OCI-LY1 (cell line): ENCODE results near the gene DCHS1.

ENCODE experiments used
- H2AFZ ChIP-seq: fragments of 200-600 bp; sonication (generic), shearing (Covaris generic); 2 replicates; pipeline ENCODE4 v1.6.0; 2014; ENCODE audit warnings: antibody characterized with exemption, mild to moderate bottlenecking, low read length
- H3F3A ChIP-seq: fragments of 200-600 bp; sonication (generic), shearing (Covaris generic); 2 replicates; pipeline ENCODE4 v1.6.0; 2014; ENCODE audit warnings: mild to moderate bottlenecking, antibody characterized with exemption, low read length, moderate library complexity; ENCODE audit not compliant: insufficient read depth
- H3K27ac ChIP-seq: fragments of 200-600 bp; sonication (generic); 2 replicates; pipeline ENCODE4 v1.5.1; 2014; ENCODE audit warnings: low read length, mixed run types, mild to moderate bottlenecking, low read depth; ENCODE audit not compliant: poor library complexity, severe bottlenecking
- H3K27me3 ChIP-seq: fragments of 200-600 bp; sonication (generic); 2 replicates; pipeline ENCODE4 v1.6.0; 2014; ENCODE audit warnings: antibody characterized with exemption, mild to moderate bottlenecking, low read length, moderate library complexity; ENCODE audit not compliant: insufficient read depth
- H3K36me3 ChIP-seq: fragments of 200-600 bp; sonication (generic); 2 replicates; pipeline ENCODE4 v1.6.1; 2014; ENCODE audit warnings: mild to moderate bottlenecking, antibody characterized with exemption, low read length, moderate library complexity, mixed read lengths; ENCODE audit not compliant: insufficient read depth
- H3K4me1 ChIP-seq: fragments of 200-600 bp; sonication (generic); 2 replicates; pipeline ENCODE4 v1.5.1; 2014; ENCODE audit warnings: mild to moderate bottlenecking, low read length, moderate library complexity; ENCODE audit not compliant: insufficient read depth, severe bottlenecking
- H3K4me2 ChIP-seq: fragments of 200-600 bp; sonication (generic), shearing (Covaris generic); 2 replicates; pipeline ENCODE4 v1.6.1; 2014; ENCODE audit warnings: low read length
- H3K4me3 ChIP-seq: fragments of 200-600 bp; sonication (generic); 2 replicates; pipeline ENCODE4 v1.5.1; 2014; ENCODE audit warnings: low read length, low read depth, mild to moderate bottlenecking, mixed read lengths; ENCODE audit not compliant: poor library complexity, severe bottlenecking
- H3K79me2 ChIP-seq: fragments of 200-600 bp; shearing (Covaris generic); 2 replicates; pipeline ENCODE4 v1.6.1; 2016; ENCODE audit warnings: mixed run types, low read length, mixed read lengths; ENCODE audit not compliant: insufficient read depth
- H3K9ac ChIP-seq: fragments of 200-600 bp; sonication (generic), shearing (Covaris generic); 2 replicates; pipeline ENCODE4 v1.6.1; 2014; ENCODE audit warnings: mild to moderate bottlenecking, low read length, mixed read lengths
- H3K9me2 ChIP-seq: fragments of 200-600 bp; sonication (generic), shearing (Covaris generic); 2 replicates; pipeline ENCODE4 v1.6.1; 2014; ENCODE audit warnings: low read depth, mild to moderate bottlenecking, low read length, mixed read lengths
- H3K9me3 ChIP-seq: fragments of 200-600 bp; shearing (Covaris generic); 2 replicates; pipeline ENCODE4 v1.6.1; 2014; ENCODE audit warnings: low read length, mixed read lengths
- H4K20me1 ChIP-seq: fragments of 200-600 bp; sonication (generic), shearing (Covaris generic); 2 replicates; pipeline ENCODE4 v1.6.0; 2016; ENCODE audit warnings: mild to moderate bottlenecking, low read length; ENCODE audit not compliant: insufficient read depth
- EZH2 ChIP-seq: fragments of 200-600 bp; sonication (generic), shearing (Covaris generic); IDR thresholded peaks from 2 replicates; pipeline ENCODE4 v1.8.0; 2017; ENCODE audit warnings: borderline replicate concordance, mixed run types, mild to moderate bottlenecking, antibody characterized with exemption, low read length, moderate library complexity, mixed read lengths
- TF ChIP-seq, protein P1 (sequence below): fragments of 200-600 bp; sonication (generic), shearing (Covaris generic); IDR thresholded peaks from 2 replicates; pipeline ENCODE4 v1.5.1; 2017; ENCODE audit warnings: mild to moderate bottlenecking, antibody characterized with exemption, low read length, moderate library complexity, mixed read lengths

The DCHS1 gene

DNA sequence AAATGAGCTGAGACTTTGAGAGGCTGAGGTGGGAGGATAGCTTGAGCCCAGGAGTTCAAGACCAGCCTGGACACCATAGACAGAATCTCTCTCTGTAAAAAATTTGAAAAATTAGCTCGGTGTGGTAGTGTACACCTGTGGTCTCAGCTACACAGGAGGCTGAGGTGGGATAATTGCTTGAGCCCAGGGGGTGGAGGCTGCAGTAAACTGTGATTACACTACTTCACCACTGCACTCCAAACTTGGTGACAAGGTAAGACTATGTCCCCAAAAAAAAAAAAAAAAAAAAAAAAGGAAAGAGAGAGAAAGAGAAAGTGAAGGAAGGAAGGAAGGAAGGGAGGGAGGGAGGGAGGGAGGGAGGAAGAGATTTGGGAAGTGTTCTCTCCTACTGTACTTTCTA lies 77.5 kb downstream of the DCHS1 start:
- Histone ChIP-seq H3K4me2 (no peak overlapping the region), H3K4me1 (no peaks in the 10 kb centered on the region), H3K4me3 (no peak overlapping the region), H3K27ac (no peak overlapping the region), H3K27me3 (no peaks in the 10 kb centered on the region), H3K9me3 (no peaks in the 10 kb centered on the region), H4K20me1 (no peaks in the 10 kb centered on the region), H2AFZ (no peak overlapping the region), H3K79me2 (no peaks in the 10 kb centered on the region), H3K9ac (no peak overlapping the region), H3K36me3 (no peaks in the 10 kb centered on the region), H3F3A (no peaks in the 10 kb centered on the region), H3K9me2 (no peaks in the 10 kb centered on the region)
- no peak for TF ChIP-seq EZH2
- TF ChIP-seq, protein P1, sequence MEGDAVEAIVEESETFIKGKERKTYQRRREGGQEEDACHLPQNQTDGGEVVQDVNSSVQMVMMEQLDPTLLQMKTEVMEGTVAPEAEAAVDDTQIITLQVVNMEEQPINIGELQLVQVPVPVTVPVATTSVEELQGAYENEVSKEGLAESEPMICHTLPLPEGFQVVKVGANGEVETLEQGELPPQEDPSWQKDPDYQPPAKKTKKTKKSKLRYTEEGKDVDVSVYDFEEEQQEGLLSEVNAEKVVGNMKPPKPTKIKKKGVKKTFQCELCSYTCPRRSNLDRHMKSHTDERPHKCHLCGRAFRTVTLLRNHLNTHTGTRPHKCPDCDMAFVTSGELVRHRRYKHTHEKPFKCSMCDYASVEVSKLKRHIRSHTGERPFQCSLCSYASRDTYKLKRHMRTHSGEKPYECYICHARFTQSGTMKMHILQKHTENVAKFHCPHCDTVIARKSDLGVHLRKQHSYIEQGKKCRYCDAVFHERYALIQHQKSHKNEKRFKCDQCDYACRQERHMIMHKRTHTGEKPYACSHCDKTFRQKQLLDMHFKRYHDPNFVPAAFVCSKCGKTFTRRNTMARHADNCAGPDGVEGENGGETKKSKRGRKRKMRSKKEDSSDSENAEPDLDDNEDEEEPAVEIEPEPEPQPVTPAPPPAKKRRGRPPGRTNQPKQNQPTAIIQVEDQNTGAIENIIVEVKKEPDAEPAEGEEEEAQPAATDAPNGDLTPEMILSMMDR, result no peak

DNA sequence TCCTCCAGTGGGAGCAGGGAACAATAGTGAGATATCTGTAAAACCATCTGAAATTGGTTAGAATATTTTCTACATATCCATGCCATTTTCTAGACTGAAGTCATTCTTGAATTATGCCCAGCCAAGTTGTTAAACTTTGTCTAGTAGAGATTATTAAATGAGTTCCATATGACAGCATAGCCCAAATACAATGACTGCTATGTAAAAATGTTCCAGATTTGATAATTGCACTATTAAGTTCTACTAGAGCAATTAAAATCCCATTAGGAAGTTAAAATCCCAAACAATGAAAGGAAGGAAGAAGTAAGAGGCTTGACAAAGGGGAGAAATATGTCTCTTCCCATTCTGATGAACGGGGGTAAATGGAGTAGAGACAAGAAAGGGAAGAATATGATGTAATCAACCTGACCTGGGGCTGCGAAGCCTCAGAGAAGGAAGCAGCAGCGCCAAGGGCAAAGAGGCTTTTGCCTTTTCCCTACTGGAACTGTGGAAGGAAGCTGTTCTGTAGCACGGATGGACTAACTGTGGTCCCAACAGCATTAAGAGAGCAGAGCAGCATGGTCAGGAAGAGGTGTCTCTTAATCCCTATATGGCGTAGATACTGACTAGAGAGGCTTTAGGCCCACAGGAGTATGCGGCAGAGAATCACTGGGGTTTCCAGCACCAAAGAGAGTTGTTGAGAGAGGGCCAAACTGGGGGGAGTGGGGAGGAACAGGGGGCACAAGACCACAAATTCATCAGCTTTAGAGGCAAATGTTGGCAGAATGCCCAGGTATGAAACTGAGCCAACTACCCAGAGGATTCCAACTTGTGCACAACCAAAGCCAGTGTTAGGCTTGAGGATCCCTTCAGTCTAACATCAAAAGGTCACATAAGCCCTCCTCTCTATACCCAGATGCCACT lies 78.9 kb downstream of the DCHS1 start:
- Histone ChIP-seq H3K27me3 (no peaks in the 10 kb centered on the region), H3K36me3 (no peaks in the 10 kb centered on the region)

DNA sequence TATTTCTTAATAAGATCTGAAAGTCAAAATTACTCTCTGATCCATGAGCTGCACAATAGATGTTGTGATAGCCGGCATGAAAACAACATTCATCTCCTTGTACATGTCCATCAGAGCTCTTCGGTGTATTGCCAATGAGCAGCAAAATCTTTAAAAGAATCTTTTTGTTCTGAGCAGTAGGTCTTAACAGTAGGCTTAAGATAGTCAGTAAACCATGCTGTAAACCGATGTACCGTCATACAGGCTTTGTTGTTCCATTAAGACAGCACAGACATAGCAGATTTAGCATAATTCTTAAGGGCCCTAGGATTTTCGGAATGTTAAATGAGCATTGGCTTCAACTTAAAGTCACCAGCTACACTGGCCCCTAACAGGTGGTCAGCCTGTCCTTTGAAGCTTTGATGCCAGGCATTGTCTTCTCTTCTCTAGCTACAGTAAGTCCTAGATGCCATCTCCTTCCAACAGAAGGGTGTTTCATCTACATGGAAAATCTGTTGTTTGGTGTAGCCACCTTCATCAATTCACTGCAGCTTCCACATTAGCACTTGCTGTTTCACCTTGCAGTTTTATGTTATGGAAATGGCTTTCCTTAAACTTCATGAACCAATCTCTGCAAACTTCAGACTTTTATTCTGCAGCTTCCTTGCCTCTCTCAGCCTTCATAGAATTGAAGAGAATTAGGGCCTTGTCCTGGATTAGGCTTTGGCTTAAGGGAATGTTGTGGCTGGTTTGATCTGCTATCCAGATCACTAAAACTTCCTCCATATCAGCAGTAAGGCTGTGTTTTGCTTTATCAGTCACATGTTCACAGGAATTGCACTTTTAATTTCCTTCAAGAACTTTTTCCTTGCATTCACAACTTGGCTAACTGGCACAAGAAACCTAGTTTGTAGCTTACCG lies 80.5 kb downstream of the DCHS1 start:
- TF ChIP-seq EZH2, result no peak

More for the DNA sequence above, 78.9 kb downstream of the DCHS1 start:
- Histone ChIP-seq H3K9me3 (no peaks in the 10 kb centered on the region), H2AFZ (no peak overlapping the region), H4K20me1 (no peaks in the 10 kb centered on the region), H3K4me1 (no peaks in the 10 kb centered on the region), H3K27ac (no peak overlapping the region), H3K4me3 (no peak overlapping the region), H3K79me2 (no peaks in the 10 kb centered on the region), H3K9ac (no peak overlapping the region), H3F3A (no peaks in the 10 kb centered on the region), H3K4me2 (no peak overlapping the region), H3K9me2 (no peaks in the 10 kb centered on the region)
- TF ChIP-seq, protein P1, result no peak
- no peak for TF ChIP-seq EZH2

More for the DNA sequence above, 80.5 kb downstream of the DCHS1 start:
- no peak overlapping the region for H3K4me2 ChIP-seq
- H3K36me3 ChIP-seq, result no peaks in the 10 kb centered on the region
- no peaks in the 10 kb centered on the region for H3K9me2 ChIP-seq
- no peaks in the 10 kb centered on the region for H3K4me1 ChIP-seq
- H2AFZ ChIP-seq, result no peak overlapping the region
- H3F3A ChIP-seq, result no peaks in the 10 kb centered on the region
- H4K20me1 ChIP-seq, result no peaks in the 10 kb centered on the region
- H3K9ac ChIP-seq, result no peak overlapping the region
- H3K4me3 ChIP-seq, result no peak overlapping the region
- no peak overlapping the region for H3K27ac ChIP-seq
- H3K79me2 ChIP-seq, result no peaks in the 10 kb centered on the region
- no peaks in the 10 kb centered on the region for H3K9me3 ChIP-seq
- no peaks in the 10 kb centered on the region for H3K27me3 ChIP-seq
